Measurements from ENCODE around the gene NEDD4.

NEDD4 gene

DNA sequence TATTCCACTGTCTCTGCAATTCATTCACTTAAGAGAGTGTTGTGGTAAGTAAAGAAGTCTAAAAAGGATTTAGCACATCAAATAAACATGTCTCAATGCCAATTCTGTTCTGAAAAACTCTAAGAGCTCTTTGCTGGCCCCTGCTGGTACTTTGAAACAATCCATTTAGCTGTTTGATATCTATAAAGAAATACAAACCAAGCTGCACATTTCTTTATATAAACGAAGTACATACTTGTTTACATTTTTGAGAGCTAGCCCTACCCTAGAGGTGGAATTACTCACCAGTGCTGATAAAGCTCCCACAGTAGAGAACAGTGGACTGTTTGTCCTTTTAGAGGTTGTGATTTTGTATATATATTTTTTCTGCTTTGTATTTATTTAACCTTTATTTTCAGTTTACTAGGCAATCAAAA lies 75.5 kb downstream of the NEDD4 start:
- ChIA-PET CTCF (interaction anchor here (0.7 to 5.6 kb wide), 23 partner anchors 9 to 522 kb away, joined by 3 to 33 read pairs (median 5); no protein-coding TSS in a partner anchor), POLR2A (interaction anchor here (2.4 kb wide), 1 partner anchor 10 kb away, joined by 15 read pairs; no protein-coding TSS in a partner anchor)
- DNase-seq (ENCODE audit: low read depth, low spot score) = peak; percentile 67
- TF ChIP-seq, protein P1, sequence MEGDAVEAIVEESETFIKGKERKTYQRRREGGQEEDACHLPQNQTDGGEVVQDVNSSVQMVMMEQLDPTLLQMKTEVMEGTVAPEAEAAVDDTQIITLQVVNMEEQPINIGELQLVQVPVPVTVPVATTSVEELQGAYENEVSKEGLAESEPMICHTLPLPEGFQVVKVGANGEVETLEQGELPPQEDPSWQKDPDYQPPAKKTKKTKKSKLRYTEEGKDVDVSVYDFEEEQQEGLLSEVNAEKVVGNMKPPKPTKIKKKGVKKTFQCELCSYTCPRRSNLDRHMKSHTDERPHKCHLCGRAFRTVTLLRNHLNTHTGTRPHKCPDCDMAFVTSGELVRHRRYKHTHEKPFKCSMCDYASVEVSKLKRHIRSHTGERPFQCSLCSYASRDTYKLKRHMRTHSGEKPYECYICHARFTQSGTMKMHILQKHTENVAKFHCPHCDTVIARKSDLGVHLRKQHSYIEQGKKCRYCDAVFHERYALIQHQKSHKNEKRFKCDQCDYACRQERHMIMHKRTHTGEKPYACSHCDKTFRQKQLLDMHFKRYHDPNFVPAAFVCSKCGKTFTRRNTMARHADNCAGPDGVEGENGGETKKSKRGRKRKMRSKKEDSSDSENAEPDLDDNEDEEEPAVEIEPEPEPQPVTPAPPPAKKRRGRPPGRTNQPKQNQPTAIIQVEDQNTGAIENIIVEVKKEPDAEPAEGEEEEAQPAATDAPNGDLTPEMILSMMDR (IDR thresholded peaks at IDR 0.05; ENCODE audit: insufficient read depth, low read length, missing control alignments) = peak; percentile 53
- no peak overlapping the region for H3K4me3 ChIP-seq (ENCODE audit: low read depth, low read length)

DNA sequence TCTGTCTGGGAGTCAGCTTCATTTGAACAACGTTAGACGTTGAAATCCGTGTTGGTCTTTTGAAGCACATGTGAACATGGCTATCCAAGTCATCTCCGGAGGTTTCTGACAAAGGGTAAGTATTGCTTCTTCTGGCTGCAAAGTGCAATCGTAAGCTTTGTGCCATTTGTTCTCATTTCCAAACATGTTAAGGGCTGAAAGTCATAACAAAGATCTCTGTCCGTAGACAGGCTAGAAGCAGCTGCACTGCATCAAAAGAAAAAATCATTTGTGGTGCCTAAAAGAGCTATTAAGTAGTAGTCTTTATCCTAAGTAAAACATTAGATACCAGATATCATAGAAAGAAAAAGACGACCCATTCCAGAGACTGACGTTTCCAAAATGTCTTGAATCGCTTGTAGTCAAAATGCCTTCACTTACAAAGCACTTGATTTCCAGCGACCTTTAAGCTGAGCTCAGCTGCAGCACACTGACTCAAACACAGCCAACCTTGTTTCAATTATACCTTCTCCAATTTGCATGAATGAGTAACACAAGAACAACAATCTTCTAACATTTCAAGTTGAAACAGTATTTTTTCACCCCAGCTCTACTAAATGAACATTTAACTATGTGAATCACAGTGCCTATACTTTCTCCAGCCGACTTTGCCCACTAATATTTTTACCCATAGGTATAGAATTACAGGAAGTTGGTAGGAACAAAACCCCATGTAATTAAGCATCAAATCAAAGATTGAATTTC lies 76.6 kb downstream of the NEDD4 start:
- POLR2A ChIA-PET = interaction anchor here (0.6 to 2.4 kb wide), 3 partner anchors 9 to 387 kb away, joined by 3 to 15 read pairs (median 3); no protein-coding TSS in a partner anchor
- peak overlapping the region; percentile 49 for H3K4me3 ChIP-seq (ENCODE audit: low read depth, low read length)
- TF ChIP-seq, protein P1 (IDR thresholded peaks at IDR 0.05; ENCODE audit: insufficient read depth, low read length, missing control alignments) = no peak
- peak; percentile 66 for DNase-seq (ENCODE audit: low read depth, low spot score)
- CTCF ChIA-PET = interaction anchor here (0.6 to 5.6 kb wide), 12 partner anchors 9 to 523 kb away, joined by 3 to 33 read pairs (median 6); no protein-coding TSS in a partner anchor

DNA sequence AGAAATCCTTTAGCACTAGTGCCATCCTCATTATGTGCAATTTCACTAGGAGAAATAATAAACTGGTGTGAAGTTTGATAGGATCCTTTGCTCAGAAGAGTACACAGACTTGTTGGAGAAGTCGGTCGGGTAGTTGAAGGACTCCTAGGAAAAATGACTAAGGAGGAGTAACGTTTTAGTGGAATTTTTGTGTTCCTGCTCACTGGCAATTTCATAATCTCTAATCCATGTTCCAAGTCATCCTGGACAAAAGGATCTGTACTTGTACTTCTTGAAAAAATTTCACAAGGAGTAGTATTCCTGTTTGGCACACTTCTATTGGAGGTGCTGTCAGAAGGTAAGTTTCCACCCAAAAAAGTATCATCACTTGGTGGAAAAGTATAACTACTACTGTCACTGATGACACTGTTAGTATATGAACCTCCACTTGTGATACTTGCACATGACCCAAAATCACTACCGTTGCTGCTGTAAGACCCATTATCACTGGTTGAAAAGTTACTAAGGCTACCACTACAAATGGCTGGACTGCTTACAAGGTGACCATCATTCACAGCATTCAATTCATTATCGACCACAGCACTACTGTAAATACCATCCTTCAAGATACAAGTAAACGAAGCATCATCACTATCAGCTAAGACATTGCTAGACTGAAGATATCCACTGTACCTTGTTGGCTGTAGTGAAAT lies 77.4 kb downstream of the NEDD4 start:
- peak overlapping the region; percentile 49 for H3K4me3 ChIP-seq (ENCODE audit: low read depth, low read length)
- ChIA-PET CTCF (interaction anchor here (0.6 to 5.6 kb wide), 11 partner anchors 8 to 513 kb away, joined by 3 to 33 read pairs (median 8); partner anchors contain the start of gene NEDD4), POLR2A (interaction anchor here (0.6 to 2.4 kb wide), 2 partner anchors 8 to 386 kb away, joined by 3 to 15 read pairs; no protein-coding TSS in a partner anchor)
- no peak for DNase-seq (ENCODE audit: low read depth, low spot score)
- TF ChIP-seq, protein P1 (IDR thresholded peaks at IDR 0.05; ENCODE audit: insufficient read depth, low read length, missing control alignments) = no peak

DNA sequence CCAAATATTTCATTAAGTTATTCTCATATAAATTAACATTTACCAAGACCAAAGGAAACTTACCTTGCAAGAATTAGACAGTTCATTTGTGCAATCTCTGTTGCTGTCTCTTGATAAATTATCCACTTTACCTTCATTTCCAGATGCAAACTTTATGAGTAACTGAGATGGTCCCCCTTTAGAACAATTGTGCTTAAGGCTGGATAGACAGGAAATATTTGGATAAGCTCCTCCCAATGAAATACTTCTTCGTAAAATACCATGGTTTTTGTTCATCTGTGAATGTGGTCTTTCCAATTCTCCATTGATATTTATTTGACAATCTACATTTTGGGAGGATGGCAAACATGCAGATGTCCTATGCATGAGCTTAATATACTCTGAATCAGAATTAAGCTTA lies 78.2 kb downstream of the NEDD4 start:
- POLR2A ChIA-PET = no interaction called here
- CTCF ChIA-PET = interaction anchor here (1.0 to 5.6 kb wide), 6 partner anchors 12 to 330 kb away, joined by 3 to 33 read pairs (median 6); partner anchors contain the start of gene NEDD4
- TF ChIP-seq, protein P1 (IDR thresholded peaks at IDR 0.05; ENCODE audit: insufficient read depth, low read length, missing control alignments) = no peak
- H3K4me3 ChIP-seq (ENCODE audit: low read depth, low read length) = peak overlapping the region; percentile 49
- DNase-seq (ENCODE audit: low read depth, low spot score) = no peak

DNA sequence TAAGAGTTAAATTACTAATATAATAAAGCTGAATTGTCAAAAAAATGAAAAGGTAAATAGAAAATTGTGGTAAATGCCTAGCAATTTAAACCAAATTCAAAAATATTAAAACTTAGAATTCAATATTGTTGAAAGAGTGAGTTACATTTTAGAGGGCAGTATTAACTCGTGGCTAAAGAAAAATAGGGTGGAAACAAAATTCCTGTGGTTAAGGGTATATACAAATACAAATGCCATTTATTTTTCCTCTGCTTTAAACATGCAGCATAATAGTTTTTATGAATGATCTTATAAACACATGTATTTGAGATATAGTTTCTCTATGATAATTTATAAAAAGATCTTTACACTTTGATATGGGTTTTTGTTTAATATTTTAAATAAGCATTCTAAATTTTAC lies 79.0 kb downstream of the NEDD4 start:
- H3K4me3 ChIP-seq (ENCODE audit: low read depth, low read length) = peak overlapping the region; percentile 49
- CTCF ChIA-PET = interaction anchor here (1.0 to 5.6 kb wide), 7 partner anchors 11 to 331 kb away, joined by 3 to 33 read pairs (median 6); partner anchors contain the start of gene NEDD4
- DNase-seq (ENCODE audit: low read depth, low spot score) = no peak
- TF ChIP-seq, protein P1 (IDR thresholded peaks at IDR 0.05; ENCODE audit: insufficient read depth, low read length, missing control alignments) = no peak
- POLR2A ChIA-PET = no interaction called here
